ENCODE data around the gene TBC1D22B. TPM values are rescaled to one million over a fixed set of nuclear protein-coding genes. Genes with fewer than 3 reads are reported as not detected.

TBC1D22B gene
- total and polyA plus RNA-seq, 2 experiments from 2014 or later = 9.1 to 19.9 TPM

DNA sequence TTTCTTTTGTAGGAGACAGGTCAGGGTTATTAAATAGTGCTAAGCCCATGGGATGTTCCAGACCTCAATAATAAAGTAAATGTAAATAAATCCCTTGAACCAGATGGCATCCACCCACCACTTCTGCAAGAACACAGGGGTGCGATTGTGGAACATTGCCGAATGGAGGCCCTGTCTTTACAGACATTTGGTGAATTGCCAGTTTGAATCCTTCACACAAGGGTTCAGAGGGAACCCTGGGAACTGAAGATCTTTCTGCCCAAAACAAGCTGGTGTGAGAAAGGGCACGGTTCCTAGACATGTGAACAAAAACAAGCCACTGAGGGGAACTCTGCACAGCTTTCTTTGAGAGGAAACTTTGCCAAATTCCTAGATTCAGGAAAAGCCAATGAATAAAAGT lies 66.0 kb downstream of the TBC1D22B start:
- Histone ChIP-seq H3K4me1 (ENCODE audit: insufficient read depth) (no peaks in the 10 kb centered on the region), H3K4me3 (no peak overlapping the region), H3K36me3 (ENCODE audit: insufficient read depth) (0 out of 2 replicates have a peak, but pooled peaks cover under 1% of the 10 kb centered on the region), H3F3A (replicated peaks; ENCODE audit: low read depth) (0 out of 2 replicates have a peak, but pooled peaks cover 4% of the 10 kb centered on the region), H3K79me2 (replicated peaks; ENCODE audit: insufficient read depth) (no peaks in the 10 kb centered on the region), H3K4me2 (no peak overlapping the region), H3K27me3 (ENCODE audit: insufficient read depth) (no peaks in the 10 kb centered on the region), H3K9me2 (ENCODE audit: insufficient read depth) (no peaks in the 10 kb centered on the region), H3K27ac (ENCODE audit: low read depth) (0 out of 2 replicates have a peak overlapping the region, but pooled peaks have one; percentile 6), H4K20me1 (replicated peaks; ENCODE audit: insufficient read depth) (no peaks in the 10 kb centered on the region; the same call in none of the 2 replicates), H2AFZ (no peak overlapping the region)
- H3K4me3 Mint-ChIP-seq = no peak overlapping the region
- H3K27me3 Mint-ChIP-seq (ENCODE audit: insufficient read depth, low read depth, poor library complexity) = peaks cover 5% of the 10 kb centered on the region
- H3K36me3 Mint-ChIP-seq (ENCODE audit: low read depth) = peaks cover 18% of the 10 kb centered on the region
- H3K27ac Mint-ChIP-seq = no peak overlapping the region
- peaks cover 3% of the 10 kb centered on the region for H3K4me1 Mint-ChIP-seq
- DNase-seq (ENCODE audit: low spot score) = no peak
- no peak for ATAC-seq
- TF ChIP-seq, protein P1, sequence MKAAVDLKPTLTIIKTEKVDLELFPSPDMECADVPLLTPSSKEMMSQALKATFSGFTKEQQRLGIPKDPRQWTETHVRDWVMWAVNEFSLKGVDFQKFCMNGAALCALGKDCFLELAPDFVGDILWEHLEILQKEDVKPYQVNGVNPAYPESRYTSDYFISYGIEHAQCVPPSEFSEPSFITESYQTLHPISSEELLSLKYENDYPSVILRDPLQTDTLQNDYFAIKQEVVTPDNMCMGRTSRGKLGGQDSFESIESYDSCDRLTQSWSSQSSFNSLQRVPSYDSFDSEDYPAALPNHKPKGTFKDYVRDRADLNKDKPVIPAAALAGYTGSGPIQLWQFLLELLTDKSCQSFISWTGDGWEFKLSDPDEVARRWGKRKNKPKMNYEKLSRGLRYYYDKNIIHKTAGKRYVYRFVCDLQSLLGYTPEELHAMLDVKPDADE (IDR thresholded peaks at IDR 0.05) = no peak
- TF ChIP-seq STAT1 (IDR thresholded peaks at IDR 0.05; ENCODE audit: unreplicated experiment) = no peak
- TF ChIP-seq, protein P2, sequence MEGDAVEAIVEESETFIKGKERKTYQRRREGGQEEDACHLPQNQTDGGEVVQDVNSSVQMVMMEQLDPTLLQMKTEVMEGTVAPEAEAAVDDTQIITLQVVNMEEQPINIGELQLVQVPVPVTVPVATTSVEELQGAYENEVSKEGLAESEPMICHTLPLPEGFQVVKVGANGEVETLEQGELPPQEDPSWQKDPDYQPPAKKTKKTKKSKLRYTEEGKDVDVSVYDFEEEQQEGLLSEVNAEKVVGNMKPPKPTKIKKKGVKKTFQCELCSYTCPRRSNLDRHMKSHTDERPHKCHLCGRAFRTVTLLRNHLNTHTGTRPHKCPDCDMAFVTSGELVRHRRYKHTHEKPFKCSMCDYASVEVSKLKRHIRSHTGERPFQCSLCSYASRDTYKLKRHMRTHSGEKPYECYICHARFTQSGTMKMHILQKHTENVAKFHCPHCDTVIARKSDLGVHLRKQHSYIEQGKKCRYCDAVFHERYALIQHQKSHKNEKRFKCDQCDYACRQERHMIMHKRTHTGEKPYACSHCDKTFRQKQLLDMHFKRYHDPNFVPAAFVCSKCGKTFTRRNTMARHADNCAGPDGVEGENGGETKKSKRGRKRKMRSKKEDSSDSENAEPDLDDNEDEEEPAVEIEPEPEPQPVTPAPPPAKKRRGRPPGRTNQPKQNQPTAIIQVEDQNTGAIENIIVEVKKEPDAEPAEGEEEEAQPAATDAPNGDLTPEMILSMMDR (conservative IDR thresholded peaks at IDR 0.05; ENCODE audit: low read depth in 2 of 2) = no peak
- TF ChIP-seq JUNB (IDR thresholded peaks at IDR 0.05; ENCODE audit: unreplicated experiment) = no peak
- TF ChIP-seq, protein P3, sequence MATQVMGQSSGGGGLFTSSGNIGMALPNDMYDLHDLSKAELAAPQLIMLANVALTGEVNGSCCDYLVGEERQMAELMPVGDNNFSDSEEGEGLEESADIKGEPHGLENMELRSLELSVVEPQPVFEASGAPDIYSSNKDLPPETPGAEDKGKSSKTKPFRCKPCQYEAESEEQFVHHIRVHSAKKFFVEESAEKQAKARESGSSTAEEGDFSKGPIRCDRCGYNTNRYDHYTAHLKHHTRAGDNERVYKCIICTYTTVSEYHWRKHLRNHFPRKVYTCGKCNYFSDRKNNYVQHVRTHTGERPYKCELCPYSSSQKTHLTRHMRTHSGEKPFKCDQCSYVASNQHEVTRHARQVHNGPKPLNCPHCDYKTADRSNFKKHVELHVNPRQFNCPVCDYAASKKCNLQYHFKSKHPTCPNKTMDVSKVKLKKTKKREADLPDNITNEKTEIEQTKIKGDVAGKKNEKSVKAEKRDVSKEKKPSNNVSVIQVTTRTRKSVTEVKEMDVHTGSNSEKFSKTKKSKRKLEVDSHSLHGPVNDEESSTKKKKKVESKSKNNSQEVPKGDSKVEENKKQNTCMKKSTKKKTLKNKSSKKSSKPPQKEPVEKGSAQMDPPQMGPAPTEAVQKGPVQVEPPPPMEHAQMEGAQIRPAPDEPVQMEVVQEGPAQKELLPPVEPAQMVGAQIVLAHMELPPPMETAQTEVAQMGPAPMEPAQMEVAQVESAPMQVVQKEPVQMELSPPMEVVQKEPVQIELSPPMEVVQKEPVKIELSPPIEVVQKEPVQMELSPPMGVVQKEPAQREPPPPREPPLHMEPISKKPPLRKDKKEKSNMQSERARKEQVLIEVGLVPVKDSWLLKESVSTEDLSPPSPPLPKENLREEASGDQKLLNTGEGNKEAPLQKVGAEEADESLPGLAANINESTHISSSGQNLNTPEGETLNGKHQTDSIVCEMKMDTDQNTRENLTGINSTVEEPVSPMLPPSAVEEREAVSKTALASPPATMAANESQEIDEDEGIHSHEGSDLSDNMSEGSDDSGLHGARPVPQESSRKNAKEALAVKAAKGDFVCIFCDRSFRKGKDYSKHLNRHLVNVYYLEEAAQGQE (IDR thresholded peaks at IDR 0.05; ENCODE audit: unreplicated experiment) = no peak
- TF ChIP-seq NANOG (IDR thresholded peaks at IDR 0.05; ENCODE audit: borderline replicate concordance) = no peak
- TF ChIP-seq CREB1 (CRISPR knock-in tag; IDR thresholded peaks at IDR 0.05; ENCODE audit: low read depth) = no peak
- no peak for TF ChIP-seq ZNF114 (CRISPR knock-in tag; IDR thresholded peaks at IDR 0.05)
- no peak for TF ChIP-seq EZH2 (IDR thresholded peaks at IDR 0.05; ENCODE audit: low read depth, unreplicated experiment)
- TF ChIP-seq ZNF331 (CRISPR knock-in tag; IDR thresholded peaks at IDR 0.05; ENCODE audit: low read depth) = no peak
- TF ChIP-seq, protein P4, sequence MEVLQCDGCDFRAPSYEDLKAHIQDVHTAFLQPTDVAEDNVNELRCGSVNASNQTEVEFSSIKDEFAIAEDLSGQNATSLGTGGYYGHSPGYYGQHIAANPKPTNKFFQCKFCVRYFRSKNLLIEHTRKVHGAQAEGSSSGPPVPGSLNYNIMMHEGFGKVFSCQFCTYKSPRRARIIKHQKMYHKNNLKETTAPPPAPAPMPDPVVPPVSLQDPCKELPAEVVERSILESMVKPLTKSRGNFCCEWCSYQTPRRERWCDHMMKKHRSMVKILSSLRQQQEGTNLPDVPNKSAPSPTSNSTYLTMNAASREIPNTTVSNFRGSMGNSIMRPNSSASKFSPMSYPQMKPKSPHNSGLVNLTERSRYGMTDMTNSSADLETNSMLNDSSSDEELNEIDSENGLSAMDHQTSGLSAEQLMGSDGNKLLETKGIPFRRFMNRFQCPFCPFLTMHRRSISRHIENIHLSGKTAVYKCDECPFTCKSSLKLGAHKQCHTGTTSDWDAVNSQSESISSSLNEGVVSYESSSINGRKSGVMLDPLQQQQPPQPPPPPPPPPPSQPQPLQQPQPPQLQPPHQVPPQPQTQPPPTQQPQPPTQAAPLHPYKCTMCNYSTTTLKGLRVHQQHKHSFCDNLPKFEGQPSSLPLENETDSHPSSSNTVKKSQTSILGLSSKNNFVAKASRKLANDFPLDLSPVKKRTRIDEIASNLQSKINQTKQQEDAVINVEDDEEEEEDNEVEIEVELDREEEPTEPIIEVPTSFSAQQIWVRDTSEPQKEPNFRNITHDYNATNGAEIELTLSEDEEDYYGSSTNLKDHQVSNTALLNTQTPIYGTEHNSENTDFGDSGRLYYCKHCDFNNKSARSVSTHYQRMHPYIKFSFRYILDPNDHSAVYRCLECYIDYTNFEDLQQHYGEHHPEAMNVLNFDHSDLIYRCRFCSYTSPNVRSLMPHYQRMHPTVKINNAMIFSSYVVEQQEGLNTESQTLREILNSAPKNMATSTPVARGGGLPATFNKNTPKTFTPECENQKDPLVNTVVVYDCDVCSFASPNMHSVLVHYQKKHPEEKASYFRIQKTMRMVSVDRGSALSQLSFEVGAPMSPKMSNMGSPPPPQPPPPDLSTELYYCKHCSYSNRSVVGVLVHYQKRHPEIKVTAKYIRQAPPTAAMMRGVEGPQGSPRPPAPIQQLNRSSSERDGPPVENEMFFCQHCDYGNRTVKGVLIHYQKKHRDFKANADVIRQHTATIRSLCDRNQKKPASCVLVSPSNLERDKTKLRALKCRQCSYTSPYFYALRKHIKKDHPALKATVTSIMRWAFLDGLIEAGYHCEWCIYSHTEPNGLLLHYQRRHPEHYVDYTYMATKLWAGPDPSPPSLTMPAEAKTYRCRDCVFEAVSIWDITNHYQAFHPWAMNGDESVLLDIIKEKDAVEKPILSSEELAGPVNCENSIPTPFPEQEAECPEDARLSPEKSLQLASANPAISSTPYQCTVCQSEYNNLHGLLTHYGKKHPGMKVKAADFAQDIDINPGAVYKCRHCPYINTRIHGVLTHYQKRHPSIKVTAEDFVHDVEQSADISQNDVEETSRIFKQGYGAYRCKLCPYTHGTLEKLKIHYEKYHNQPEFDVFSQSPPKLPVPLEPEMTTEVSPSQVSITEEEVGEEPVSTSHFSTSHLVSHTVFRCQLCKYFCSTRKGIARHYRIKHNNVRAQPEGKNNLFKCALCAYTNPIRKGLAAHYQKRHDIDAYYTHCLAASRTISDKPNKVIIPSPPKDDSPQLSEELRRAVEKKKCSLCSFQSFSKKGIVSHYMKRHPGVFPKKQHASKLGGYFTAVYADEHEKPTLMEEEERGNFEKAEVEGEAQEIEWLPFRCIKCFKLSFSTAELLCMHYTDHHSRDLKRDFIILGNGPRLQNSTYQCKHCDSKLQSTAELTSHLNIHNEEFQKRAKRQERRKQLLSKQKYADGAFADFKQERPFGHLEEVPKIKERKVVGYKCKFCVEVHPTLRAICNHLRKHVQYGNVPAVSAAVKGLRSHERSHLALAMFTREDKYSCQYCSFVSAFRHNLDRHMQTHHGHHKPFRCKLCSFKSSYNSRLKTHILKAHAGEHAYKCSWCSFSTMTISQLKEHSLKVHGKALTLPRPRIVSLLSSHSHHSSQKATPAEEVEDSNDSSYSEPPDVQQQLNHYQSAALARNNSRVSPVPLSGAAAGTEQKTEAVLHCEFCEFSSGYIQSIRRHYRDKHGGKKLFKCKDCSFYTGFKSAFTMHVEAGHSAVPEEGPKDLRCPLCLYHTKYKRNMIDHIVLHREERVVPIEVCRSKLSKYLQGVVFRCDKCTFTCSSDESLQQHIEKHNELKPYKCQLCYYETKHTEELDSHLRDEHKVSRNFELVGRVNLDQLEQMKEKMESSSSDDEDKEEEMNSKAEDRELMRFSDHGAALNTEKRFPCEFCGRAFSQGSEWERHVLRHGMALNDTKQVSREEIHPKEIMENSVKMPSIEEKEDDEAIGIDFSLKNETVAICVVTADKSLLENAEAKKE (CRISPR knock-in tag; IDR thresholded peaks at IDR 0.05) = no peak
- no peaks in the 10 kb centered on the region for H3K9me3 Mint-ChIP-seq
